GM18511 (cell line): Measurements from ENCODE around the gene NMRK2.
"Not testable (repeated sequence)": the region's sequence is repeated elsewhere in the genome, so short reads cannot be mapped to it uniquely, and the experiment has no call there.

Experiments
- ATAC-seq: cut with Tn5 transposase; IDR thresholded peaks from one replicate; pipeline ENCODE4 v1.9.1; 2021; ENCODE audit warnings: mild to moderate bottlenecking, moderate library complexity; ENCODE audit not compliant: unreplicated experiment

Gene NMRK2

DNA sequence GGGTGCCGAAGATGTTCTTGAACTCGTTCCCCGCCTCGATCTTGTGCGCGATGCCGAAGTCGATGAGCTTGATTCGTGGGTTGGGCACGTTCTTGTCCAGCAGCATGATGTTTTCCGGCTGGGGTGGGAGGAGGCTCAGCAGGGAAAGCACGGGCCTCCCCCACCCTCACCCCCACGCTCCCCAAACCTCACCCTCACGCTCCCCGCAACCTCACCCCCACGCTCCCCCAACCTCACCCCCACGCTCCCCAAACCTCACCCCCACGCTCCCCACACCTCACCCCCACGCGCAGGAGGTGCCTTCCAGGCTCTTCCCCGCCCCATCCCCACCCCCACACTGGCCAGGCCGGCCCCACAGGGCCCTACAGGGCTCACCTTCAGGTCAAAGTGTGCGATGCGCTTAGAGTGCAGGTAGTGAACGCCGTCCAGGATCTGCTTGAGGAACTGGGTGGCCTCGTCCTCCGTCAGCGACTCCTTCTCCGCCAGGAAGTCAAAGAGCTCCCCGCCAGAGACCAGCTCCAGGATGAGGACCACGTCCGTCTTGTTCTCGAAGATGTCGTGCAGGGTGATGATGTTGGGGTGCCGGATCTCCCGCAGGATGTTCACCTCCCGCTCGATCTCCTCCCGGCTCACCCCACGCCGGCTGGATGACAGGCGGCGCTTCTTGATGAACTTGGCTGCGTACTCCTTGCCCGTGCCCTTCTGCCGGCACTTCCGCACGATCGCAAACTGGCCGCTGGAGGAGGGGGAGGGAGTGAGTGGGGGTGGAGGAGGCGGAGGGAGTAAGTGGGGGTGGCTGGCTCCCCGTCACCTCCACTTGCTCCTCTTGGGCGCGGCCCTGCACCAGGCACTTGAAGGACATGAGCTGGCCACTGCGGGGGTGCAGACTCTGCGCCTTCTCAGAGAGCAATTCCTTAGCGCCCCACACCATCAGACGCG lies 31.7 kb downstream of the NMRK2 start:
- ATAC-seq, result no peak

DNA sequence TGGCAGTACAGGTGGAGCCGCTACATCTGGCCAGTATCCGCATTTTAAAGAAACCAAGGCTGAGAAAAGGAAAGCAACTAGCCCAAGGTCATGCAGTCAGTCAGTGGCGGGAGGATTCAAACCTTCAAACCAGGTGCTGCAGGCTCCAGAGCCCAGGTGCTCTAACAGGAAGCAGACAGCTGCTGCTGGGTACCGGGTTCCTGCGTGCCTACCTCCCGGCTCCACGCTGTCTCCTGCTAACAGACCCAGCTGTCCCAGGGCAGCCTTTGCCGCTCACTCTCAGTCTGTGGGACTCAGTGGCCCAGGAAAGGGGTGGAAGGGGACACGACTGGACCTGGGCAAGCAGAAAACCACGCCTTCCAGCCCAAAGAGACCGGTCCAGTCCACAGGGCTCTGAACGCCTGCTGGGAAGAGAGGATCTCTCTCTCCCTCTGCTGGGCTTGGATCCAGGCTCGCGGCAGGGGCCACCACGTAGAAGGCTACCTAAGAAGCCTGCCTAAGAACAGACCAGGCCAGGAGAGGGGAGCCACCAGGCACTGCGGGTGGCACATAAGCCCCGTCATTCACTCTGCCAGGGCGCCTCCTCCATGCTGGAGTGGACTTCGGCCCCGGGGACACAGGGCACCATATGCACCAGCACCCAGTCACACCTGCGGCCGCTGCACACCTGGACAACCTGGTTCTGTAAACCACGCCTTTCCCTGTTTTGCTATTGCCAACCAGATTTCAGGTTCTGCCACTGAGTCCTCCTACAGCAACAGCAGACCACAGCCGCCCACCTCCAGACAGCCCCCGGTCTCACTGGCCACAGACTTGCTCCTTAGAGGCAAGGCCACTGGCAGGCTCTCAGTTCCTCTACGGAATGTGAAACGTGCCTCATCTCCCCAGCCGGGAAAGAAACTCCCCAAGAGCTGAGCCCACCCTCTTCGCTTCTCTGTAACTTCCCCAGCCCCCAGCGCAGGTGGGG lies 33.5 kb downstream of the NMRK2 start:
- ATAC-seq, result no peak

DNA sequence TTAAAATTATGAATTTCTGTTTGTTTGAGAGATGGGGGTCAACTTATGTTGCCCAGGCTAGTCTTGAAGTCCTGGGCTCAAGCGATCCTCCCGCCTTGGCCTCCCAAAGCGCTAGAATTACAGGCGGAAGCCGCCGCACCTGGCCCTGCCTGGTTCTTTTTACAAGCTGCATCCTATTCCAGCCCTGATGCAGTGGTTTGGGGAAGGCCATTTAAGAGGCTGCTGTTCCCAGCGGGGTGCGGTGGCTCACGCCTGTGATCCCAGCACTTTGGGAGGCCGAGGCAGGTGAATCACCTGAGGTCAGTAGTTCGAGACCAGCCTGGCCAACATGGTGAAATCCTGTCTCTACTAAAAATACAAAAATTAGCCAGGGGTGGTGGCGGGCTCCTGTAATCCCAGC lies 35.1 kb downstream of the NMRK2 start:
- ATAC-seq, result not testable (repeated sequence)

DNA sequence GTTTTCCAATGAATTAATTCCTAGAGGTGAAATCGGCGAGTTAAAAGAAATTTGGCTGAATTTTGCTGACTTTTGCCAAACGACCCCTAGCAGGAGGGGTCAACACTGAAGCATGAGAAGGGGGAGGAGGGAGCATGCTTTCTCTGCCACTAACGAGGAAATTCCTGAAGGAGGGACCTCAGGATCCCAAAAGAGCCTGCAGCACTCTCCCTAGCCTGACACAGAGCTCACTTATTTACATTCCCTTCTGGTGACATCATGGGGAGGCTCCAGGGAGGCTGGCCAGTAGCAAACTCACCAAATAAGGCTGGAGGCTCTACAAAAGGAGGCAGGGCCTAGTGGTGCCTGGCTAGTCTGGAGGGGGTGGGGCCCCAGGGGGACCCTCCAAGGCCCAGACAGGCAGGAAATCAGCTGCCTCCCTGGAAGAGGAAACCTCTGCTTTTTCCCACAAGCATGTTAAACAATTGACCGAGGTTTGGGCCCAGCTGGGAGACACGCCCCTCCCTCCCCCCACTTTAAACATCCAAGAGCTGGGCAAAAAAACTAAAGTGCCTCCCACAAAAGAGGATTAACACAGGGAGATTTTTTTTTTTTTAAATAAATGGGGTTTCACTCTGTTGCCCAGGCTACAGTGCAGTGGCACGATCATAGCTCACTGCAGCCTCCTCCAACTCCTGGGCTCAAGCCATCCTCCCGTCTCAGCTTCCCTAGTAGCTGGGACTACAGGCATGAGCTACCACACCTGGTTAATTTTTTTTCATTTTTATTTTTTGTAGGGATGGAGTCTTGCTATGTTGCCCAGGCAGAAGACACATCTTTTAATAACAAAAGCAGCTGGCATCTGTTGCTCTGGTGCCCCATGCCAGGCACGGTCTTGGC lies 35.9 kb downstream of the NMRK2 start:
- no peak for ATAC-seq

DNA sequence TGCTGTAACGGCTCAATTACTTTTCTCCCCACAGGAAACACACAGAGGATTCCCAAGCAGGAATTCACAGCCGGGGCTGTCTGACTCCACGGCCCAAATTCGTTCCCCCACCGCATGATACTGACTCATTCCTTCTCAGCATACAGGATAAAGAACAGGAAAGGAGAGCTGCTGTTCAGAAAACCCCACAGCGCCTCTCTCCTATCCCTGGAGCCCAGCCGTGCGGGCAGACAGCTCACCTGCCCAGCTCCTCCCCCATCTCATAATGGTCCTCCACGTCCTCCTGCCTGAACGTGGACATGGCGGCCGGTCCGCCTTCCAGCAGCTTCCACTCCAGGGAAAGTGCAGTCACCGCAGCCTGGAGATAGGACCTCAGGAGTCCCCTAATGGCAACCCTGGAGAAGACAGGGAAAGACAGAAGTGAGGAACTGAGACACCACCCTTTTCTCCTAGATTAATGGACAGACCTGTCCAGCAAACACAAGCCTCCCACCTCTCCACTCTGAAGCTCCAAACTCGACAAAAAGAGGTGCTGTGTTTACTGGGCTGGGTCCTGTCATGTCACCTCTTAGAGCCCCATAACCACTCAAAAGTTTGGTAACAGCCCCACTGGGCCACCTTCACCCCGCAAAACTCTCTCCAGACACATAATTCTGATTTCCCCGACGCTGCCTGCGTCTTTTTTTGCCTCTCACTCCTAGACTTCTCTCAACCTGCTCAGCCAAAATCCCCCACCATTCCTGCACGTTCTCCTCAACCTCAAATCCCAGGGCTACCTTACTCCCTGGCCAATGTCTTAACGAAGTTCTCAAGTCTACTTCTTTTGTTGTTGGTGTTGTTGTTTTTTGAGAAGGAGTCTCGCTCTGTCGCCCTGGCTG lies 36.8 kb downstream of the NMRK2 start:
- no peak for ATAC-seq

DNA sequence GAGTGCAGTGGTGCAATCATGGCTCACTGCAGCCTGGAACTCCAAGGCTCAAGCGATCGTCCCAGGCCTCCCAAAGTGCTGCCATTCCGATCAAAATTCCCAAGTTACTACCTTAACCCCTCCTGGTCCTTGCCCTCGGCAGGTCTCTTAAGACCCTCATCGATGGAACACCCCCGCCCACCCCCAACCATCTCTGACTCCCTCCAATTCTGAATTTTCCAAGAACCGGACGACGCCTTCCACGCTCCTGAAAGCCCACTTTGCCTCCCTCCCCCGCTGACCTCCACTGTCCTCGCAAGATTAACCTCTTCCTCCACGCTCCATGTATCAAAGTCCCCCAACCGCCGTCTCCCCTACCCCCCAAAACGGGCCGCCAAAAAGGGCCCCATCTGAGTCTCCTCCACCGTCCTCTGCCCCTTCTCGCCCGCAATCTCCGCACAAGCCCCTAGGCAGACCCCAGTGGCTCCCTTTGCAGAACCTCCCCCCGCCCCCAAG lies 37.5 kb downstream of the NMRK2 start:
- no peak for ATAC-seq

DNA sequence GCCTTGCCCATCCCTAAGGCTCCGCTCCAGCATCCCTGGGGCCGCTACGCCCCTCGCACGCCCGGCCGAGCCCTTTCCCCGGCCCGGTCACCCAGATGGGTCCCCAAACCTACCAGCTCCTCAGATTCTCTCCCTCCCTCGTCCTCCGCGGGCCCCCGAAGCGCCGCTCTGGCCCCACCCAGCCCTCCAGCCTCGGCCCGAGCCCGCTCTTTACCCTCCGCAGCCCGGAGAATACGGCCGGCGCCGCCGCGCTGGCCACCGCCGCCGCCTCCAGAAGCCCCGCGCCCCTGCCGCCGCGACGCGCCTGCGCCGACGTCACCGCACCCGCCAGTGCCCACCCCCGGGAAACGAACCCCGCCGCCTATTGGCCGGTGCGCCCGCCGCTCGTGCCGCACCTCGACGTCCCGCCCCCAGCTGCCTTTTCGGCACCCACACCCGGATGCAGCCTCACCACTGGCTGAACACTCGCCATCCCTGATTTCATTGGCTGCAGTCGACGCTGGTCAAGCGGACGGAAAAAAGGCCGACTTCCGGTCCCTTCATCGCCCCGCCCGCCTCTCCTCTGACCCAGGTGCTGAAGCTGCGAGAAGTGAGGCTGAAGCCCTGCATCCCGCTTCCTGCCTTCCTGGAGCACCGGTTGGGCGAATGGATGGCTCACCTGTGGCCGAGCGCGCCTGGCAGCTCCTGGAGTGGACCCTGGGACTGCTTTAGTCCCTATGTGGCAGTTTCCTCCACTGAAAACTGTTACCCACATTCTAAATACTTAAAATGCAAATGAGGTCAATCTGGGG lies 38.1 kb downstream of the NMRK2 start, which contains the start of gene DAPK3:
Gene DAPK3, minus strand, starts transcription at position 292 of the 791 bp plus-strand sequence. CDS start 1,364 bp downstream, outside the sequence.
- ATAC-seq, result peak; percentile 92

DNA sequence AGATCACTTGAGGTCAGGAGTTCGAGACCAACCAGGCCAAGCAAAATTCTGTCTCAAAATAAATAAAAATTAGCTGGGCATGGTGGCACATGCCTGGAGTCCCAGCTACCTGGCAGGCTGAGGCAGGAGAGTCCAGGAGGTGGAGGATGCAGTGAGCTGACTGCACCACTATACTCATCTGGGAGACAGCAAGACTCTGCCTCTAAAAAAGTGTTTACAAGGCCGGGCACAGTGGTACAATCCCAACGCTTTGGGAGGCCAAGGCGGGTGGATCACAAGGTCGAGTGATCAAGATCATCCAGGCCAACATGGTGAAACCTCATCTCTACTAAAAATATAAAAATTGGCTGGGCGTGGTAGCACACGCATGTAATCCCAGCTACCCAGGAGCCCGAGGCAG lies 42.3 kb downstream of the NMRK2 start:
- ATAC-seq, result no peak

DNA sequence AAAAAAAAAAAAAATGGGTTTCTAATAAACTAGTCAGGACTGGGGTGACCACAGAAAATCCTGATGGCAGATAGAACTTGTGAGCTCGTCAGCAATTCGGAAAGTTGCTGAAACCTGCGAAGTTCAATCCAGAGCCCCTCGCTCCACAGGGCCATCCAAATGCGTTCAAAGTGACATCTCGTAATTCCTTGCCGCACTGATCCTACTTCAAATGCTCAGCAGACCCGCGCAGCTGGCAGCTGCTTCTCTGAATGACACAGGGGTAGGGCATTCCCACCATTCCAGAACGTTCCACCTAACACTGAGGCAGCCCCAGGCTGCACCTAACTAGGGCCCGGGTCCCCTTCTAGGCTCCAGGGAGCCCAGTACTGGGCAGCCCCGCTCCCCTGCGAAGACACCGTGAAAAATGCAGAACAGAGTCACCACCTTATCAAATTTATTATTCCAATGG lies 42.8 kb downstream of the NMRK2 start:
- no peak for ATAC-seq

DNA sequence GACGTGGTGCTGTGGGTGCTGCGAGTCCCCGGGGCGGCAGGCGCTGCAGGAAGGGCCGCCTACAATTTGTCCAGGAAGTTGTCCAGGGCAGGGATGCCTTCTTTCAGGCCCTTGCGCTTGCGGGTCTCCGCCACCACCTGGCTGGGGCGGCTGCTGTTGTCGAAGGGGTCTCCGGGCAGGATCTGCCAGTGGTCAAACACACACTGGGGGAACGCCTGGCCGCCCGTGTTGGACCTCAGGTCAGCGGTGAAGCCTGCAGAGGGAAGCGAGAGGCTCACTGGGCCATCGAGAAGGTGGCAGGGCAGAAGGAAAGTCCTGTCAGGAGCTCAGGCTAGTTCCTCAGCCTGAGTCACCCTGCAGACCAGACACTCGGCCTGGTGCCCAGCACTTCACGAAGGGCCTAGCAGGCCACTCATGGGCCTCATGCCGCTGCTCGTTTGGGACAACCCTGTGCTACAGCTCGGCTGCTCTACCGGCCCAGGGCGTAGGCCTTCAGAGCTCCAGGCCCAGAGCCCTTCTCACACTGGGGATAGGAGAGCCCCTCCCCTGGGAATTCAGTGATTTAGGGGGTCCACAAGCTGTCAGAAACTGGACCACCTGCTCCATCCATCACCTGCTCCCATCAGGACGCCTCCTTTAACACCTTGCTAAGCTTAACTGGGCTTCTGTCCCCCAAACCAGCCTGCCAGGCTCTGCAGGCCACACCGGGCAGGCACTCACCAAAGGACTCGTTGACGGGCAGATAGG lies 43.8 kb downstream of the NMRK2 start:
- ATAC-seq, result no peak

DNA sequence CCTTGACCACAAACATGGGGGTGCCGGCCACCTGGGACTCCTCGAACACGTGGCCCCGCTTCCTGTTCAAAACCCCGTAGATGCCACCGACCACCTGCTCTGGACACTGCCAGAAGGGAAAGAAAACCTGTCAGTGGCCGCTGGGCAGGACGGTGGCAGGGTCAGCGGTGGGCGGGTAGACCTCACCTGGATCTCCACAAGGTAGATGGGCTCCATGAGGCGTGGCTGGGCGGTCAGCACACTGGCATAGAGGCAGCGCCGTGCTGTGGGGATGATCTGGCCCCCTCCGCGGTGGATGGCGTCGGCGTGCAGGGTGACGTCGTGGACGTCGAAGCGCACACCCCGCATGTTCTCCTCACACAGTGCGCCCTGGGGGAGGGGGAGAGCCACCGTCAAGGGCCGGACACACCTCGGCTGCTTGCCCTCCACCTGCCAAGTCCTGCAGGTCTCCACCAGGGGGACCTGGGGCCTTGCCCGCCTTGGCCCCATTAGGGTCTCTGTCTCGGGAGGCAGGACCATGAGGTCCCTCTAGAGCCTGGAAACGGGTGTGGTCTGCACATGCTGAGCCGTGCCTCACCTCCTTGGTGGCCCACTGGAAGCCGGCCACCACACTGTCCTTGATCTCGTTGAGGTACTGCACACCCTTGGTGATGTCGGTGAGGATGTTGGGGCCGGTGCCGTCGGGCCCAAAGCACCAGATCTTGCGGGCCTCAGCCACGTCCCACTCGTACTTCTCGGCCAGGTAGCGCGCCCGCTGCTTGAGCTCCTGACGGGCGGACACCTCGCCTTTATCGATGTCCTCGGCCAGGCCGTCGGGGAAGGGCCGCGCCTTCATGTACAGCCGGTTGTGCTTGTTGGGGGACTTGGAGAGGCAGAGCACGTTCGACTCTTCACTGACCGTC lies 44.6 kb downstream of the NMRK2 start:
- no peak for ATAC-seq

DNA sequence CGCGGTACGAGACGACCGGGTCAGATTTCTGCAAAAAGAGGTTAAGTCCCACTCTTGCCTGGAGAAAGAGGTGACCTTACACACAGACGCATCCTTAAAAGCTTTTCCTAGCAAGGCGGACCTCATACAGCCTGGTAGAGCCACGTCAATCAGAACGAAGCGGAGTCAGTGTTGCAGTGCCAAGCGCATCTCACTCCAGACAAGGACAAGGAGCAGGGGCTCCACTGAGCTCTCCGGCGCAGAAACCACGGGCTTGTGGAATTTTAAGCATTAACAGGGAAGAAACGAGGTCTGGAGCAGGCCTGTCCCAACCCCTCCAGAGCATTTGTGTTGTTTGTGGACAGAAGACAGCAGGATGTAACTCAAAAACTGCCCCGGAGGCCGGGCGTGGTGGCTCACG lies 45.3 kb downstream of the NMRK2 start:
- no peak for ATAC-seq

DNA sequence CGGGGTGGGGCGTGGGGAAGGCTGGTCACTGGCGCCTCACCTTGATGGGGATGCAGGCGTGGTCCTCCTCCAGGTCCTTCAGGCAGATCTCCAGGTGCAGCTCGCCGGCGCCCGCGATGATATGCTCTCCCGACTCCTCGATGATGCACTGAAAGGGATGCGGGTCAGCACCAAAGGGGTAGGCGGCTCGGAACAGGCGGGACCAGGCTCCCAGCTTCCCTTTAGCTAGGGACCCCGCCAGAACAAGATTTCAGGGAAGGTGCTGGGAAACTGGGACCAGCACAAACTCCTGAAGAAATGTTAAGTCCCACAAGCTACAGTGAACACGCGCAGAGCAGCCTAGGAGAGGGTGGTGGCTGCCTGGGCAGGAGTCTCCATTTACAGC lies 46.4 kb downstream of the NMRK2 start:
- ATAC-seq, result no peak

DNA sequence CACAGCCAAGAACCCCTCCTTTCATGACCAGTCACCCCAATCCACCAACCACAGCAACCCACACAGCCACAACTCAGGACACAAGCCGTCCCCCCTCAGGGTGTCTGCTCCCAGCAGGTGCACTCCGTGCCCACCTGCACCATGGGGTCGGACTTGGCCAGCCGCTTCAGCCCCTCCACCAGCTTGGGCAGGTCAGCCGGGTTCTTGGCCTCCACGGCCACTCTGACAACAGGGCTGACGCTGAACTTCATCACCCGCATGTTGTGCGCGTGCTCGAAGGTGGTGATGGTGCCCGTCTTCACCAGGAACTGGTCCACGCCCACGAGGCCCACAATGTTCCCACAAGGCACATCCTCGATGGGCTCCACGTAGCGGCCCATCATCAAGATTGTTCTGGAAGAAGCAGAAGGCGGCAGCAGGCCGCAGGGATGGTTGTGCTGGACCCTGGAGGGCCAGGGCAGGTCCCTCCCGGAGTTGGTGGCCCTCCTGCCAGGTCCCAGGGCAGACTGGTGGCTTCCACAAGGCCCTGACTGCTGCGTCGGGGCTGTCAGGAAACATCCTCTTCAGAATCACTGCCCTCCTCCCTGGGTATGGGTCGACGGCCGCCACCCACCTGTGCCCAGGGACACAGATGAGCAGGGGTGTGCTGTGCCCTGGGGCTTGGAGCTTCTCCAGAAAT lies 46.9 kb downstream of the NMRK2 start:
- no peak for ATAC-seq

DNA sequence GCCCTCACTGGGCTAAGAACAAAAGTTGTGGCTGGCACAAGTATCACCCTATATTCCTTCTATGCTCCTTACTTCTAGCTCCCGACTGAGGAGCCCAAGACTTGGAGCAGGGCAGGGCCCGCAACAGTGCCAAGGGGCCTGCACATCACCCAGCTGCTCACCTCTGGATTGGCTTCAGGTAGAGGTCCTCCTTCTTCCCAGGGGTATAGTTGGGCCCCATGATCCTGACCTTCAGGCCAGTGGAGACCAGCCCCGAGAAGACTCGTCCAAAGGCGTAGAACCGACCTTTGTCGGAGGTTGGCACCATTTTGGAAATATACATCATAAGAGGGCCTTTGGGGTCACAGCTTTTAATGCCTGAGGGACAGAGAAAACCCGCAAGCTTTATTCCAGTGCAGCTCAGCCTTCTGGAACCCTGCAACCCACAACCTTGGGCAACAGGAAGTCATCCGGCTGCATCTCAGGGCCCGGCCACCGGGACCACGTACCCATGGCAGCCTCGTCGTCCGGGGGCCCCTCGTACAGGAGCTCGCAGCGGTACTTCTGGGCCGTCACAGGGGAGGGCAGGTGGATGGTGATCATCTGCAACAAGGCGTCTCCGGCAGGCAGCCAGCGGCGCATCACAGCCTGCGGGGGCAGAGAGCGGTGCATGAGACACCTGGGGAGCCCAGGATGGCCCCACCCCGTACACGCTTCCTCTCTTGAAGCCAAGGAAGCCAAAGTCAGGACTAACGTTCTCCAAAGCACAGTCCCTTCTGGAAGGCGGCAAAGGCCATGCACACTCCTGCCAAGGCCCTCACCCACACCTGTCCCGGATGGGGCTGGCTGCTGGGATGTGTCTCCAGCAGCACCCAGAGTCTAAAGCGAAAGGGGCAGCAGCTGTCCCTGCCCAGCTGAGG lies 47.7 kb downstream of the NMRK2 start:
- no peak for ATAC-seq
